Prostate gland (tissue), 2 donors: ENCODE data around the gene ZNF579. TPM values are rescaled to one million over a fixed set of nuclear protein-coding genes. Genes with fewer than 3 reads are reported as not detected.

Experiments used
- DNase-seq: peaks from one replicate; pipeline ENCODE4 v3.0.0-alpha.2; 2019; ENCODE audit warnings: low spot score
- H3K27ac ChIP-seq, 2 donors: fragments of 200-600 bp; sonication (generic); 2 replicates each; pipeline ENCODE4 v1.5.1; 2017 to 2019
- H3K27me3 ChIP-seq: fragments of 200-600 bp; sonication (generic); replicated peaks from 2 replicates; pipeline ENCODE4 v1.5.1; 2019; ENCODE audit not compliant: insufficient read depth
- H3K36me3 ChIP-seq, 2 donors: fragments of 200-600 bp; sonication (generic); 1 replicate in 1 of 2; 2 replicates in 1 of 2; pipeline versions ENCODE4 v1.5.1 to v1.8.1; 2017 to 2019
- H3K4me1 ChIP-seq: fragments of 200-600 bp; sonication (generic); replicated peaks from 2 replicates; pipeline ENCODE4 v1.5.1; 2019
- H3K4me3 ChIP-seq, 2 donors: fragments of 200-600 bp; sonication (generic); 2 replicates each; pipeline ENCODE4 v1.5.1; 2017 to 2019
- H3K9me3 ChIP-seq: fragments of 200-600 bp; sonication (generic); 2 replicates; pipeline ENCODE4 v1.5.1; 2017
- CTCF ChIP-seq, 4 experiments: fragments of 200-600 bp in 2 of 4; fragments of 450-650 bp in 2 of 4; sonication (generic) in 2 of 4; IDR thresholded peaks; 1 replicate in 3 of 4; 2 replicates in 1 of 4; pipeline ENCODE4 v1.5.1; 2016 to 2019; ENCODE audit warnings: antibody characterized with exemption in 4 of 4, mild to moderate bottlenecking in 2 of 4, moderate library complexity in 2 of 4
- POLR2A ChIP-seq: fragments of 450-650 bp; IDR thresholded peaks from one replicate; pipeline ENCODE4 v1.6.1; 2016; ENCODE audit warnings: antibody characterized with exemption, mild to moderate bottlenecking
- POLR2AphosphoS5 ChIP-seq: sonication (generic); formaldehyde crosslinking; IDR thresholded peaks from one replicate; pipeline ENCODE4 v1.6.1; 2017; ENCODE audit warnings: antibody characterized with exemption
- WGBS: methylation state at CpG from one replicate; pipeline ENCODE4 v1.1.5; 2018; 5-methylcytosine and 5-hydroxymethylcytosine counted together
- intact Hi-C: fragments of 100-400 bp; cut with DNase I; formaldehyde crosslinking; loops from one replicate; pipeline ENCODE4 v1.14.2; 2022
- total RNA-seq, 2 donors: library from RNA; depleted of rRNA; stranded (reverse); fragments of >200 nt; gene quantifications; one replicate each; pipeline ENCODE4 v1.1.0, GENCODE V29; 2016

ZNF579 gene
- total RNA-seq, 2 donors from 2014 or later = 8.7 to 10.8 TPM

GRCh38 chr19:55567708-55568328 lies 12.8 kb downstream of the ZNF579 start:
- H3K9me3 ChIP-seq = no peaks in the 10 kb centered on the region
- H3K4me3 ChIP-seq = no peak overlapping the region
- DNase-seq = no peak
- H3K27me3 ChIP-seq = no peaks in the 10 kb centered on the region
- intact Hi-C loops = no loop called here
- no peaks in the 10 kb centered on the region for H3K36me3 ChIP-seq
- TF ChIP-seq CTCF (IDR thresholded peaks at IDR 0.05) = no peak
- TF ChIP-seq POLR2AphosphoS5 = no peak
- no peak for TF ChIP-seq POLR2A
- H3K4me1 ChIP-seq = no peaks in the 10 kb centered on the region
- H3K27ac ChIP-seq = no peak overlapping the region

GRCh38 chr19:55566823-55567222 lies 13.8 kb downstream of the ZNF579 start:
- Histone ChIP-seq H3K27me3 (no peaks in the 10 kb centered on the region), H3K36me3 (no peaks in the 10 kb centered on the region), H3K27ac (no peak overlapping the region), H3K4me1 (no peaks in the 10 kb centered on the region), H3K9me3 (no peaks in the 10 kb centered on the region), H3K4me3 (no peak overlapping the region)
- DNase-seq = no peak
- TF ChIP-seq POLR2AphosphoS5 (no peak), CTCF (IDR thresholded peaks at IDR 0.05) (no peak), POLR2A (no peak)
- WGBS = 34% methylated on average over 9 of the region's 9 CpGs
- intact Hi-C loops = no loop called here

GRCh38 chr19:55563261-55563690 lies 17.4 kb downstream of the ZNF579 start:
- Histone ChIP-seq H3K4me1 (no peaks in the 10 kb centered on the region), H3K27ac (no peak overlapping the region), H3K4me3 (no peak overlapping the region), H3K27me3 (no peaks in the 10 kb centered on the region), H3K36me3 (no peaks in the 10 kb centered on the region), H3K9me3 (no peaks in the 10 kb centered on the region)
- TF ChIP-seq POLR2AphosphoS5 (no peak), POLR2A (no peak), CTCF (IDR thresholded peaks at IDR 0.05) (no peak)
- intact Hi-C loops = no loop called here
- WGBS = 16% methylated on average over 12 of the region's 12 CpGs
- no peak for DNase-seq

DNA sequence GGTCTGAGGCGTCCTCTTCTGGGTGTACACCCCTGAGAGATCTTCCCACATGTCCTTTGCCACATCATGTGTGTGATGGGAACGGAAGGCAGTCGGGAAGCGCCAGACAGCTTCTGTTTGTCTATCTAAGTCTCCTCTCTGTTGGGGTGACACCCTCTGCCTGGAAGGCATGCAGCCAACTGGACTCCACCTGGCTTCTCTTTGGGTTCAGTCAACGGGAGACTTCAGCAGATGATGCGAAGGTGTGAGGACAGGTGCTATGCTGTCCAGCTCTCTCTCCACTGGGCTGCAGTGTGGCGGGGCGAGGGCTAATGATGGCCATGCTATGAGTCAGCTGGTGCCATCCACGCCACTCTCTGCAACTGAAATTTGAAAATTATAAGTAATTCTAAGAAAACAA lies 21.0 kb downstream of the ZNF579 start:
- H3K9me3 ChIP-seq = no peaks in the 10 kb centered on the region
- no peaks in the 10 kb centered on the region for H3K27me3 ChIP-seq
- WGBS = 73% methylated on average over 9 of the region's 9 CpGs
- DNase-seq = no peak
- no peaks in the 10 kb centered on the region for H3K4me1 ChIP-seq
- no peaks in the 10 kb centered on the region for H3K36me3 ChIP-seq
- H3K27ac ChIP-seq = no peak overlapping the region
- no peak overlapping the region for H3K4me3 ChIP-seq
- intact Hi-C loops = no loop called here
- TF ChIP-seq CTCF (IDR thresholded peaks at IDR 0.05) = no peak
- no peak for TF ChIP-seq POLR2AphosphoS5
- TF ChIP-seq POLR2A = no peak

- H3K9me3 ChIP-seq = no peaks in the 10 kb centered on the region
- H3K4me1 ChIP-seq = no peaks in the 10 kb centered on the region
- H3K4me3 ChIP-seq = no peak overlapping the region
- no peak overlapping the region for H3K27ac ChIP-seq
- no peak for TF ChIP-seq POLR2AphosphoS5
- TF ChIP-seq CTCF (IDR thresholded peaks at IDR 0.05) = no peak
- no peak for TF ChIP-seq POLR2A
- no peaks in the 10 kb centered on the region for H3K27me3 ChIP-seq
- no peaks in the 10 kb centered on the region for H3K36me3 ChIP-seq
- WGBS = 69% methylated on average over 8 of the region's 8 CpGs
- intact Hi-C loops = no loop called here
- no peak for DNase-seq
These were observed 25.9 kb downstream of the ZNF579 start for GRCh38 chr19:55554741-55555152.
